H1 (cell line): ENCODE results near the gene MOB3B.

Source experiments
- CEBPB ChIP-seq: IDR thresholded peaks from 2 replicates; pipeline ENCODE4 v1.6.1; 2012; ENCODE audit warnings: low read depth, low read length
- CHD2 ChIP-seq: IDR thresholded peaks from 2 replicates; pipeline ENCODE4 v1.6.1; 2012; ENCODE audit warnings: low read length, improper control_type of control experiment
- CTCF ChIP-seq, 3 experiments: IDR thresholded peaks; 1 replicate in 2 of 3; 2 replicates in 1 of 3; pipeline versions ENCODE4 v1.5.1 to v1.6.1; 2011; ENCODE audit warnings: low read length in 3 of 3, mild to moderate bottlenecking in 3 of 3, inconsistent platforms in 2 of 3, low read depth in 1 of 3, moderate library complexity in 1 of 3; ENCODE audit not compliant: insufficient read depth in 1 of 3; ENCODE audit errors: control extremely low read depth in 1 of 3
- EP300 ChIP-seq, 2 experiments: IDR thresholded peaks; 1 replicate in 1 of 2; 2 replicates in 1 of 2; pipeline ENCODE4 v1.6.1; 2011 to 2012; ENCODE audit warnings: low read depth in 2 of 2, low read length in 2 of 2, mild to moderate bottlenecking in 2 of 2, borderline replicate concordance in 1 of 2, inconsistent platforms in 1 of 2, moderate library complexity in 1 of 2
- EZH2 ChIP-seq: fragments of 200-600 bp; sonication (generic); IDR thresholded peaks from 2 replicates; pipeline ENCODE4 v1.7.1; 2012; ENCODE audit warnings: low read depth, mild to moderate bottlenecking, moderate library complexity, low read length, inconsistent platforms; ENCODE audit not compliant: severe bottlenecking
- FOSL1 ChIP-seq: IDR thresholded peaks from 2 replicates; pipeline ENCODE4 v1.6.1; 2011; ENCODE audit warnings: mild to moderate bottlenecking, low read depth, low read length, moderate library complexity; ENCODE audit not compliant: insufficient read depth
- POLR2A ChIP-seq, 2 experiments: IDR thresholded peaks; 1 replicate in 1 of 2; 2 replicates in 1 of 2; pipeline ENCODE4 v1.6.1; 2011; ENCODE audit warnings: low read depth in 2 of 2, low read length in 2 of 2, mild to moderate bottlenecking in 2 of 2; ENCODE audit errors: control extremely low read depth in 1 of 2
- POLR2AphosphoS5 ChIP-seq: IDR thresholded peaks from 2 replicates; pipeline ENCODE4 v1.6.1; 2011; ENCODE audit warnings: low read depth, low read length
- RAD21 ChIP-seq, 2 experiments: IDR thresholded peaks in 1 of 2; conservative IDR thresholded peaks in 1 of 2; 2 replicates each; pipeline ENCODE4 v1.6.1; 2011; ENCODE audit warnings: low read depth in 2 of 2, low read length in 2 of 2, improper control_type of control experiment in 1 of 2, inconsistent platforms in 1 of 2, mild to moderate bottlenecking in 1 of 2, moderate library complexity in 1 of 2
- RFX5 ChIP-seq: IDR thresholded peaks from 2 replicates; pipeline ENCODE4 v1.6.1; 2011; ENCODE audit warnings: low read depth, low read length, improper control_type of control experiment, borderline replicate concordance
- RNF2 ChIP-seq: fragments of 200-900, 300-1000 bp; sonication (generic); IDR thresholded peaks from 2 replicates; pipeline ENCODE4 v1.7.1; 2016; ENCODE audit warnings: borderline replicate concordance, low read depth, mild to moderate bottlenecking, antibody characterized with exemption, low read length; ENCODE audit not compliant: poor library complexity, severe bottlenecking; ENCODE audit errors: missing control alignments
- SUZ12 ChIP-seq: fragments of 200-600 bp; sonication (generic); IDR thresholded peaks from 2 replicates; pipeline ENCODE4 v1.6.1; 2012; ENCODE audit warnings: mild to moderate bottlenecking, inconsistent platforms, low read length, moderate library complexity, mixed read lengths
- USF2 ChIP-seq: IDR thresholded peaks from 2 replicates; pipeline ENCODE4 v1.6.1; 2011; ENCODE audit warnings: low read length, improper control_type of control experiment
- ZNF274 ChIP-seq: IDR thresholded peaks from 2 replicates; pipeline ENCODE4 v1.7.0; 2012; ENCODE audit warnings: low read length, borderline replicate concordance; ENCODE audit errors: extremely low read depth

GRCh38 chr9:27451207-27451797, 78.3 kb downstream of the MOB3B start:
- TF ChIP-seq RFX5 (no peak), CHD2 (no peak), EP300 (IDR thresholded peaks at IDR 0.05; ENCODE audit: borderline replicate concordance in 1 of 2, low read depth in 2 of 2, low read length in 2 of 2) (no peak), RAD21 (IDR thresholded peaks at IDR 0.05 in 1 of 2, conservative IDR thresholded peaks at IDR 0.05 in 1 of 2; ENCODE audit: low read depth in 2 of 2, low read length in 2 of 2) (no peak), SUZ12 (no peak), USF2 (no peak), FOSL1 (no peak), CTCF (IDR thresholded peaks at IDR 0.05; ENCODE audit: control extremely low read depth in 1 of 3, insufficient read depth in 1 of 3, low read depth in 1 of 3, low read length in 3 of 3) (no peak), RNF2 (no peak), POLR2A (IDR thresholded peaks at IDR 0.05; ENCODE audit: control extremely low read depth in 1 of 2, low read depth in 2 of 2, low read length in 2 of 2) (no peak), EZH2 (no peak), POLR2AphosphoS5 (no peak), CEBPB (no peak), ZNF274 (no peak)
